ENCODE results near the gene PGLYRP4. TPM values are rescaled to one million over a fixed set of nuclear protein-coding genes. Genes with fewer than 3 reads are reported as not detected.

The PGLYRP4 gene
- total RNA-seq, 1 experiment from 2014 or later: not detected

- BruUV-seq (replicated peaks): no TSS peak
- Histone ChIP-seq H3K27me3 (replicated peaks; ENCODE audit: insufficient read depth, low read depth, low read length, poor library complexity) (peaks cover 85% of the 10 kb centered on the region), H3K36me3 (ENCODE audit: insufficient read depth, low read length, poor library complexity, severe bottlenecking) (no peaks in the 10 kb centered on the region), H3K4me1 (ENCODE audit: insufficient read depth, low read length, poor library complexity, severe bottlenecking) (no peaks in the 10 kb centered on the region), H3K27ac (ENCODE audit: low read depth, low read length, poor library complexity, severe bottlenecking) (no peak overlapping the region), H3K4me3 (ENCODE audit: low read depth, low read length, poor library complexity, severe bottlenecking) (no peak overlapping the region), H3K9me3 (ENCODE audit: low read depth, low read length, poor library complexity, severe bottlenecking) (peaks cover under 1% of the 10 kb centered on the region)
- DNase-seq (ENCODE audit: low spot score): no peak
- ChIA-PET POLR2A (ENCODE audit: low non-redundant PET) (no interaction called here), CTCF (no interaction called here)
- intact Hi-C loops (cut with micrococcal nuclease; ENCODE audit: unreplicated experiment): no loop called here
- TF ChIP-seq EZH2 (IDR thresholded peaks at IDR 0.05; ENCODE audit: borderline replicate concordance, low read depth, low read length, poor library complexity, severe bottlenecking): no peak
- no peak for TF ChIP-seq CTCF (conservative IDR thresholded peaks at IDR 0.05; ENCODE audit: low read depth, low read length)
These were observed 38.4 kb upstream of the PGLYRP4 start for GRCh38 chr1:153387001-153387400.

GRCh38 chr1:153386500-153386901 lies 37.9 kb upstream of the PGLYRP4 start:
- H3K4me3 ChIP-seq (ENCODE audit: low read depth, low read length, poor library complexity, severe bottlenecking): no peak overlapping the region
- intact Hi-C loops (cut with micrococcal nuclease; ENCODE audit: unreplicated experiment): no loop called here
- no peaks in the 10 kb centered on the region for H3K4me1 ChIP-seq (ENCODE audit: insufficient read depth, low read length, poor library complexity, severe bottlenecking)
- no peaks in the 10 kb centered on the region for H3K36me3 ChIP-seq (ENCODE audit: insufficient read depth, low read length, poor library complexity, severe bottlenecking)
- no peak for DNase-seq (ENCODE audit: low spot score)
- H3K9me3 ChIP-seq (ENCODE audit: low read depth, low read length, poor library complexity, severe bottlenecking): peaks cover 5% of the 10 kb centered on the region
- H3K27ac ChIP-seq (ENCODE audit: low read depth, low read length, poor library complexity, severe bottlenecking): no peak overlapping the region
- peaks cover 85% of the 10 kb centered on the region for H3K27me3 ChIP-seq (replicated peaks; ENCODE audit: insufficient read depth, low read depth, low read length, poor library complexity)
- ChIA-PET POLR2A (ENCODE audit: low non-redundant PET) (no interaction called here), CTCF (no interaction called here)
- TF ChIP-seq CTCF (conservative IDR thresholded peaks at IDR 0.05; ENCODE audit: low read depth, low read length) (no peak), EZH2 (IDR thresholded peaks at IDR 0.05; ENCODE audit: borderline replicate concordance, low read depth, low read length, poor library complexity, severe bottlenecking) (no peak)
- no TSS peak for BruUV-seq (replicated peaks)

GRCh38 chr1:153384958-153385580 lies 36.4 kb upstream of the PGLYRP4 start:
- no TSS peak for BruUV-seq (replicated peaks)
- Histone ChIP-seq H3K4me1 (ENCODE audit: insufficient read depth, low read length, poor library complexity, severe bottlenecking) (no peaks in the 10 kb centered on the region), H3K27me3 (replicated peaks; ENCODE audit: insufficient read depth, low read depth, low read length, poor library complexity) (peaks cover 82% of the 10 kb centered on the region), H3K4me3 (ENCODE audit: low read depth, low read length, poor library complexity, severe bottlenecking) (no peak overlapping the region), H3K36me3 (ENCODE audit: insufficient read depth, low read length, poor library complexity, severe bottlenecking) (no peaks in the 10 kb centered on the region), H3K27ac (ENCODE audit: low read depth, low read length, poor library complexity, severe bottlenecking) (no peak overlapping the region), H3K9me3 (ENCODE audit: low read depth, low read length, poor library complexity, severe bottlenecking) (peaks cover 7% of the 10 kb centered on the region)
- intact Hi-C loops (cut with micrococcal nuclease; ENCODE audit: unreplicated experiment): no loop called here
- ChIA-PET CTCF (no interaction called here), POLR2A (ENCODE audit: low non-redundant PET) (no interaction called here)
- no peak for TF ChIP-seq EZH2 (IDR thresholded peaks at IDR 0.05; ENCODE audit: borderline replicate concordance, low read depth, low read length, poor library complexity, severe bottlenecking)
- no peak for TF ChIP-seq CTCF (conservative IDR thresholded peaks at IDR 0.05; ENCODE audit: low read depth, low read length)
- no peak for DNase-seq (ENCODE audit: low spot score)

Measured in A673 (cell line).